Upper lobe of right lung (tissue), 1 donor: ENCODE data around the gene RAB15. TPM values are rescaled to one million over a fixed set of nuclear protein-coding genes. Genes with fewer than 3 reads are reported as not detected.

Experiments used
- ATAC-seq: fragments of 200-7000 bp; cut with Tn5 transposase; one replicate; pipeline ENCODE4 v1.9.1; 2020; ENCODE audit warnings: mild to moderate bottlenecking, moderate library complexity
- DNase-seq: peaks from one replicate; pipeline ENCODE4 v3.0.0-alpha.2; 2020
- H3K27ac ChIP-seq: fragments of 200-600 bp; one replicate; pipeline ENCODE4 v1.8.0; 2022
- H3K27me3 ChIP-seq: fragments of 200-600 bp; one replicate; pipeline ENCODE4 v1.8.0; 2022; ENCODE audit warnings: mild to moderate bottlenecking
- H3K36me3 ChIP-seq: fragments of 200-600 bp; one replicate; pipeline ENCODE4 v1.8.0; 2022
- H3K4me1 ChIP-seq: fragments of 200-600 bp; one replicate; pipeline ENCODE4 v1.8.0; 2022
- H3K4me3 ChIP-seq: fragments of 200-600 bp; one replicate; pipeline ENCODE4 v1.8.0; 2022; ENCODE audit warnings: mild to moderate bottlenecking
- H3K9me3 ChIP-seq: fragments of 200-600 bp; one replicate; pipeline ENCODE4 v1.8.0; 2022
- intact Hi-C: fragments of 100-400 bp; cut with DNase I; formaldehyde crosslinking; loops from one replicate; pipeline ENCODE4 v1.11.0; 2022
- total RNA-seq: library from RNA; stranded (reverse); fragmentation: NEBNext Ultra II Directional; extraction: Animal tissue kit (Norgen Biotek cat#: 25700); gene quantifications from one replicate; pipeline ENCODE4 v1.2.1, GENCODE V29; 2021
- TF ChIP-seq, protein P1 (sequence below): fragments of 200-600 bp; IDR thresholded peaks from one replicate; pipeline ENCODE4 v1.8.0; 2022; ENCODE audit warnings: antibody characterized with exemption
- donor health status: DM: no; HTN: yes; CAD: no; lungs with severe emphysema.

Gene RAB15
- total RNA-seq, 1 donor from 2014 or later: 21.5 TPM

DNA sequence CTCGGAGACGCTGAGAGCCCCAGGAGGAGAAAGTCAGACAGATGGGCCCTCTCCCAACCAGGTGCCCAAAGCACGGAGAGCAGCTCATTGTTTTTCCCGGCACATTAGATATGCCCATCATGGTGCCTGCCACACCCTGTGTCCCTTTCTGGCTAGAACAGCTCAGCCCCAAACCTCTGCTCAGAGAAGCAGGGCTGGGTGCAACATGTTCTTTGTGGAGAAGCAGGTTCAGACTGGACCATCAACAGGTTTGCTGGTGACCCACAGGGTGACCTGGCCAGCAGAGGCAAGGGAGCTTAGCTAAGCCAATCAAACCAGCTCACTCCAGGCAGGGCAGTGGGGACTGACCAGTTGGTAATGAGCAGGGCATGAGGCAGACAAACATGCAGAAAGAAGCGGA, 13.4 kb downstream of the RAB15 start:
- Histone ChIP-seq H3K27me3 (no peaks in the 10 kb centered on the region), H3K9me3 (no peaks in the 10 kb centered on the region), H3K36me3 (no peaks in the 10 kb centered on the region), H3K4me3 (no peak overlapping the region), H3K4me1 (no peaks in the 10 kb centered on the region), H3K27ac (no peak overlapping the region)
- TF ChIP-seq, protein P1, sequence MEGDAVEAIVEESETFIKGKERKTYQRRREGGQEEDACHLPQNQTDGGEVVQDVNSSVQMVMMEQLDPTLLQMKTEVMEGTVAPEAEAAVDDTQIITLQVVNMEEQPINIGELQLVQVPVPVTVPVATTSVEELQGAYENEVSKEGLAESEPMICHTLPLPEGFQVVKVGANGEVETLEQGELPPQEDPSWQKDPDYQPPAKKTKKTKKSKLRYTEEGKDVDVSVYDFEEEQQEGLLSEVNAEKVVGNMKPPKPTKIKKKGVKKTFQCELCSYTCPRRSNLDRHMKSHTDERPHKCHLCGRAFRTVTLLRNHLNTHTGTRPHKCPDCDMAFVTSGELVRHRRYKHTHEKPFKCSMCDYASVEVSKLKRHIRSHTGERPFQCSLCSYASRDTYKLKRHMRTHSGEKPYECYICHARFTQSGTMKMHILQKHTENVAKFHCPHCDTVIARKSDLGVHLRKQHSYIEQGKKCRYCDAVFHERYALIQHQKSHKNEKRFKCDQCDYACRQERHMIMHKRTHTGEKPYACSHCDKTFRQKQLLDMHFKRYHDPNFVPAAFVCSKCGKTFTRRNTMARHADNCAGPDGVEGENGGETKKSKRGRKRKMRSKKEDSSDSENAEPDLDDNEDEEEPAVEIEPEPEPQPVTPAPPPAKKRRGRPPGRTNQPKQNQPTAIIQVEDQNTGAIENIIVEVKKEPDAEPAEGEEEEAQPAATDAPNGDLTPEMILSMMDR: no peak
- intact Hi-C loops: no loop called here
- DNase-seq (peak; percentile 26), ATAC-seq (no peak)

DNA sequence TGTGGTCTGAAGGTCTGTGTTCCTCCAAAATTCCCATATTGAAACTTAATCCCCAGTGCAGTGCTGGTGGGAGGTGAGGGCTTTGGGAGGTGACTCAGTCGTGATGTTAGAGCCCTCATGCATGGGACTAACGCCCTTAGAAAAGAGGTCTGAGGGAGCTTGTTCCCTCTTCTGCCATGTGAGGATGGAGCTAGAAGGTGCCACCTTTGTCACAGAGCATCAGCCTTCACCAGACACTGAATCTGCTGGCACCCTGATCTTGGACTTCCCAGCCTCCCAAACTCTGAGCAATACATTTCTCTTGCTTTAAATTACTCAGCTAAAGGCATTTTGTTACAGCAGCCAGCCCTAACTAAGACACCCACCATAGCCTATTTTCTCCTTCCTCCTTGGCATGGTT, 13.9 kb downstream of the RAB15 start:
- TF ChIP-seq, protein P1: no peak
- Histone ChIP-seq H3K36me3 (no peaks in the 10 kb centered on the region), H3K9me3 (no peaks in the 10 kb centered on the region), H3K4me1 (no peaks in the 10 kb centered on the region), H3K27ac (no peak overlapping the region), H3K4me3 (no peak overlapping the region), H3K27me3 (no peaks in the 10 kb centered on the region)
- ATAC-seq (no peak), DNase-seq (no peak)
- intact Hi-C loops: no loop called here

DNA sequence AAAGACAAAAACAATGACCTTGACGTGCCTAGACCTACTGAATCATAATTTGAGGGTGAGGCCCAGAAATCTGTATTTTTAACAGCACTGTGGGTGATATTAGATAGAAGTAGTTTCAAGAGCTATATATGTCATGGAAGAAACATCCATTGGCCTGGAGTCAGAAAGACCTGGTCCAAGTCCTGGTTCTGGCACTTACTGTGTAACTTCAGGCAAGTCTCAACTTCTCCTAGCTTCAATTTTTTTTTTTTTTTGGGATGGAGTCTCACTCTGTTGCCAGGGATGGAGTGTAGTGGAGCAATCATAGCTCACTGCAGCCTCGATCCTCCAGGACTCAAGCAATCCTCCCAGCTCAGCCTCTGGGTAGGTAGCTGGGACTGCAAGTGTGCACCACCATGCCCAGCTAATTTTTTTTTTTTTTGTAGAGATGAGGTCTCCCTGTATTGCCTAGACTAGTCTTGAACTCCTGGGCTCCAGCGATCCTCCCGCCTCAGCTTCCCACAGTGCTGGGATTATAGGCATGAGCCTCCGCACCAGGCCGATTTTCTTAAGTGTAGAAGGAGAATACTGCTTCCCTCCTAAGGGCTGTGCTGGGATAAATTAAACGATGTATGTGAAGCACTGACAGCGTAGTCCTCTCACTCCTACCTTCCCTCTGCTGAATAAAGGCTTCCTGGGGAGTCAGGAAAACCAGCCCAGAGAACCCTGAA, 15.3 kb downstream of the RAB15 start:
- intact Hi-C loops: no loop called here
- no peak overlapping the region for H3K27ac ChIP-seq
- TF ChIP-seq, protein P1: no peak
- DNase-seq: peak; percentile 16
- no peaks in the 10 kb centered on the region for H3K27me3 ChIP-seq
- no peak for ATAC-seq
- no peaks in the 10 kb centered on the region for H3K9me3 ChIP-seq
- H3K4me3 ChIP-seq: no peak overlapping the region
- H3K4me1 ChIP-seq: no peaks in the 10 kb centered on the region
- no peaks in the 10 kb centered on the region for H3K36me3 ChIP-seq

DNA sequence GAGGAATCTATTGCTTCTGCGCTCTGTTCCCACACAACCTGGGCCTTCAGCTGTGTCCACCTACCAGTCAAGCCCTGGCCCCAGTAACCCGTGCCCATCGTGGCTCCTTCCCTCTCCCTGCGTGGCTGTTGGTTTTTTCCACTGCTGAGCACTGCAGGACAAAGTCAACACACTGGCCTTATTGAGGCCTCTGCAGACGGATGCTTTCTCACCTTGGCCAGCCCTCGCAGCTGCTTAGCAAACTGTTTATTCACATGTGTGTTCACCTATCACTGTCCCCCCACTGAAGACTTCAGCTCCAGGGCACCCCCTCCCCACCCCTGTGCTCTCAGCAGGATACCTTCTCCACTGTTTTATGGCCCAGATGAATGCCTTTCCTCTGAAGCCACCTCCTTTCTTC, 16.8 kb downstream of the RAB15 start:
- TF ChIP-seq, protein P1: no peak
- DNase-seq: peak; percentile 19
- intact Hi-C loops: no loop called here

DNA sequence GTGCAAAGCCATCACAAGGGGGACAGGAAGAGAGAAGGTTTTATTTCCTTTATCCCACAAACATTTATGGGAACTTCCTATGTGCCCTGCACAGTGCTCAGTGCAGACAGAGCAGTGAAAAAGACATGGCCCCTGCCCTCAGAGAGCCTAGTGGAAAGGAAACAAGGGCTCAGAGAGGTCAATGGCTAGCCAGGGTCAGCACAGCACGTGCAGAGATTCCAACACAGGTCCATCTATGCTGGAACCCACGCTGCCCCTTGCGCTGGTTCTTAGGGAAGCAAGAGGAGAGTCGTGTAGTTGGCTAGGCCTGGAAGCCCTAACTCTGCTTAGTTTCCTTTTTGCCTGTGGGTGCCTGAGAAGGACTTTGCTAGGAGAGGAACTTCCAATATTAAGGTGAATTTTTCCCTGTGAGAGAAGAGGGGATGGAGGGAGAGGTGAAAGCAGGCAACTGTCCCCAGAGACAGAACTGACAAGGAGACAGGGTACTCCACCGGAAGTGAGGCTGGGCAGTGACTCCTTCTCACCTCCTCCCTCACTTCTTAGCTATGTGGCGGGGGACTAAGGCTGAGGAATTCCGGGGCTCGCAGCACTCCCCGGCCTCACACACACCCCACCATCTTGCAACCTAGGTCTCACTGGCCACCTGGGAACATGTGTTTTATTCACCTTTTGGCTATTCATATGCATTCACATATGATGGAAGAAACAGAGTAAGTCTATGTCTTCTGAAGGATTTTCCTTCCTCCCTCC, 17.5 kb downstream of the RAB15 start:
- H3K9me3 ChIP-seq: no peaks in the 10 kb centered on the region
- no peaks in the 10 kb centered on the region for H3K4me1 ChIP-seq
- H3K27me3 ChIP-seq: no peaks in the 10 kb centered on the region
- TF ChIP-seq, protein P1: no peak
- ATAC-seq (no peak), DNase-seq (no peak)
- H3K4me3 ChIP-seq: no peak overlapping the region
- intact Hi-C loops: no loop called here
- H3K27ac ChIP-seq: no peak overlapping the region
- no peaks in the 10 kb centered on the region for H3K36me3 ChIP-seq

More for the DNA sequence above, 16.8 kb downstream of the RAB15 start:
- Histone ChIP-seq H3K27ac (no peak overlapping the region), H3K4me3 (no peak overlapping the region), H3K27me3 (no peaks in the 10 kb centered on the region), H3K4me1 (no peaks in the 10 kb centered on the region), H3K9me3 (no peaks in the 10 kb centered on the region), H3K36me3 (no peaks in the 10 kb centered on the region)
- no peak for ATAC-seq
